HG02610 (cell line): ENCODE measurements around the gene COL11A1.
"Not testable (repeated sequence)": the region's sequence is repeated elsewhere in the genome, so short reads cannot be mapped to it uniquely, and the experiment has no call there.

Experiments used
- ATAC-seq: cut with Tn5 transposase; IDR thresholded peaks from one replicate; pipeline ENCODE4 v1.9.1; 2021; ENCODE audit warnings: mild to moderate bottlenecking, moderate library complexity; ENCODE audit not compliant: unreplicated experiment

Gene COL11A1

GRCh38 chr1:102933362-102933761 is 175.0 kb downstream of the COL11A1 start:
- not testable (repeated sequence) for ATAC-seq

DNA sequence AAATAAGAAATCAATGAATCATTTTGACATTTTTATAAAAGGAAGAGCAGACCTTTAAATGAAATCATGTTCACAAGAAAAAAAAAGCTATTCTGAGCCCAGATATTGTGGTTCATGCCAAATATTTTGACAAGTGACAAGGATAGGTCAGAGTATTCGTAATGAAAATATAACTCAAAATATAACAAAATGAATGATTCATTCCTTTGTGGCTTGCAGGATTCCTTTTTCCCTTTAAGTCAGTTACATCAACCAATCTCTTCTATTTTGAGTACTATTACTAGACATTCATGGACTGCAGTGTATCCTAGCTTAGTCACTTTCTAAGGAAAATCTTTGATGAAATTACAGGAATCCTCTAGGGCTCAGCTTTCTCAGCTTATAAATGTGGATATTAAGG is 188.7 kb downstream of the COL11A1 start:
- no peak for ATAC-seq

DNA sequence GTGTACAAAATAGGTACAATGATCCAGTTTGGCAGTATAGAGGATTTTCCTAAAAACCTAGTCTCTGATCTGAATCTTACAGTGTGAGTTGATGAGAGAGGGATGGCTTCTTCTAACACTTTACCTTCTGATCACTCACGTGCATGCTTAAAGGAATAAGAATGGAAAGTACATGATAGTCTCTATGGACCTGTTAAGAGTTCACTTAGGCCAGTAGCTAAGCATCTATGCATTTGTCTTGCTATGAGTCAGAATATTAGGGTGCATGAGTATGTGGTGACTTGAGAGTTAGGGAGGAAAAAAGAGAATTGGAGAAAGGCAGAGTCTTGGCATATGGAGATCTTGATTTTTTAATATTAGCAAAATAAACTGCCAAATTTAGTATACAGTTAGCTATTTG is 206.3 kb downstream of the COL11A1 start:
- ATAC-seq: no peak

- no peak for ATAC-seq
These were observed 208.4 kb downstream of the COL11A1 start for GRCh38 chr1:102899935-102900334.

GRCh38 chr1:102897557-102897956 is 210.8 kb downstream of the COL11A1 start:
- no peak for ATAC-seq

DNA sequence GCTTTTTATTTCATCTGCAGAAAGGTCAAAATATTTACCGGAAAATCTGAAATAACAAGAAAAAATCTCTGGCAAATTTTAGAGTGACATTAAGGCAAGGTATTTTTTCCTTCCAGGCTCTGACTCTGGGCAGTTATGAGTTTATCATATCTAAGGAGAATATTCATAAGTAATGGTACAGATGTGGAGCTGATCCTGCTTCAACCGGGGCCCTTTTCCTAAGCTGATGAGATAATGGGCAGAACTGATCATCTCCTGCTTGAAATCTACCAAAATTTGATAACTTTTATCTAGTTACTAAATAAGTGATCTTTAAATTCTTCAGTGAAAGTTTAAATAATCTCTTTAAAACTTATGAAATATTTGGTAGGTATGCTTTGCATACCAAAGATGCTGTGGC is 211.6 kb downstream of the COL11A1 start:
- ATAC-seq: no peak

GRCh38 chr1:102896286-102896685 is 212.0 kb downstream of the COL11A1 start:
- no peak for ATAC-seq

DNA sequence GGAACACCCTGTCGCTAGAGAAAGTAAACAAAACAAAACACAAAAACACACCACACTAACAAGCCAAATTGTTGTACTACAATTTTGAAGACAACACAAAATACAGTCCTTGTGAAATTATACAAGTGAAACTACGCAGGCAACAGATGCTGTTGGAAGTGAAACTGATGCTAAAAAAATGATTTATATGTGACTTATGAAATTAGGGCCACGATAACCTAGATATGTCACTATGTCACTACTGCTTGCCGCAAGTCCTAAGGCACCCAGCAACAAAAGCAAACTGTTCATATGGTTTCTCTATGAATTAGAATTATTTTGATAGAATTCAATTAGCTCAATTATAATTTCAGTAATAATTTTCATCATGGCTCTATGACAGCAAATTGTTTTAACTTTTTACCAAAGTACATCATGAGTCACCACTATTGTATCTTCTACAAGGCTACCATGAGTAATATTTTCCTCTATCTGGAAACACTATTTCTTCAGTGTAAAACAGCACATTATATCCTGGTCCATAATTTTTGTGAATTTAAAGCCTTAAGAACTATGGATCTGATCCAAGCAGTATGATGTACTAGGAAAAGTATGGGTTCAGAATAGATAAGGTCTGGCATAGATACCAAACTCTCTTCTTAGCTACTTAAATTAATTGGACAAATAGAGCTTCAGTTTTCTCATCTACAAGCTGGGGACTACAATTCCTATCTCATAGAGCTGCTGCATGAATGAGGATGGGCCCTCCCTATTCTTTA is 216.3 kb downstream of the COL11A1 start:
- no peak for ATAC-seq

GRCh38 chr1:102886638-102887037 is 221.7 kb downstream of the COL11A1 start:
- ATAC-seq: no peak

DNA sequence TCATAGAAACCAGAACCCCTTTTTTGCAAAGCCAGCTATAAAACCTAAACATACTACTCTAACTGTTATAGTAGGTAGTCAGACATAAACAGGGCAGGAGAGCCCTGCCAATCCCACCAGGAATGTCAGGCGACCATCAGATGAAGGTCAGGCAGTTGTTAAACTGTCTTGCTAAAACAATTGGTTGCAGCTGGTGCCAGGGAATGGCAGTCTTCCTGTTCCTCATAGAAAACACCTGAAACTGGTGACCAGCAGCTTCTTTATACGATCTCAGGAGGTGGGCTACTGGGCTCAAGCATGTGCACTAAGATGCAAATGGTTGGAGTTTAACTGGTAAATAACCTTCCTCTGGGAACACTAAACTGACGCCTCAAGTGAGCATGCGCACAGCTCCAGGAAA is 224.1 kb downstream of the COL11A1 start:
- ATAC-seq: no peak

GRCh38 chr1:102879439-102879993 is 228.8 kb downstream of the COL11A1 start:
- no peak for ATAC-seq

DNA sequence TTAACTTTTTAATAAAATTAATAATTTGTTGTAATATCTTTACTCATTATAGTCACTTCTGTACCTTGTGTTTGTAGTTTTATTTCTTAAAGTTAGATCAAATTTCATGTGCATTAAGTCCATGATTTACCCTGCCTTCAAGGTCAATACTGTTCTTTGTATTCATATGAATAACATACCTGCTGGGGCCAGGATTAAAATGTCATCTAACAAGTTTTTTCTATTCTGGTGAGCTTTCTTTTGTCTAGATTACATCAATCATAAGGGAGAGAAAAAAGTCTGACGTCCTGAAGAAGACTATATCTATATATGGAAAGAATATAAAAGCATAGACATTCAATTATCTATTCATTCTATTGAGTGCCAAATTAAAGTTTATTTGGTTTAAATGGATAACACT is 232.6 kb downstream of the COL11A1 start:
- ATAC-seq: no peak

GRCh38 chr1:102872526-102872925 is 235.8 kb downstream of the COL11A1 start:
- no peak for ATAC-seq

DNA sequence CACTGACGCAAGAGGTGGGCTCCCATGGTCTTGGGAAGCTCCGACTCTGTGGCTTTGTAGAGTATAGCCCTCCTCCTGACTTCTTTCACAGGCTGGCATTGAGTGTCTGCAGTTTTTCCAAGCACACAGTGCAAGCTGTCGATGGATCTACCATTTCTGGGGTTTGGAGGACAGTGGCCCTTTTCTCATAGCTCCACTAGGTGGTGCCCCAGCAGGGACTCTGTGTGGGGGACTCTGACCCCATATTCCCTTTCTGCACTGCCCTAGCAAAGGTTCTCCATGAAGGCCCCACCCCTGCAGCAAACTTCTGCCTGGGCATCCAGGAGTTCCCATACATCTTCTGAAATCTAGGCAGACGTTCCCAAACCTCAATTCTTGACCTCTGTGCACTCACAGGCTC is 236.2 kb downstream of the COL11A1 start:
- no peak for ATAC-seq

DNA sequence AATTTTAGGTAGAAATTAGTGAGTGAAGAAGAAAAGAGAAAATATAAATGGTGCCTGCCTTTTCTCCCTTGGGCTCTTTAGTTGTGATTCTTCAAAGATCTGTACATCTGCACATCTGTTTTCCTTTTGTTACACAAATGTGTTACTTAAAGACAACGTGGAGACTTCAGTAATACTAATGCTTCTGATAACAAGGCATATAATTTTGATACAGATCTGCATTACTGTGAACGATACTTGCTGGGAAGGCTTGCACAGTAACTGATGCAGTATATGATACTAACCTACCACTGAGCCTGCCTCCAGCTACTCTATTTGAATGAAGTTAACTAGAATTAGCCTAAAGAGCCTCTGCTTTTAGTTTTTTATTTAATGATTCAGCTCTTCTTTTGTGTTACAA is 244.6 kb downstream of the COL11A1 start:
- ATAC-seq: no peak

GRCh38 chr1:102861247-102861646 is 247.1 kb downstream of the COL11A1 start:
- ATAC-seq: no peak

- ATAC-seq: no peak
These were observed 249.6 kb downstream of the COL11A1 start for GRCh38 chr1:102858695-102859094.

DNA sequence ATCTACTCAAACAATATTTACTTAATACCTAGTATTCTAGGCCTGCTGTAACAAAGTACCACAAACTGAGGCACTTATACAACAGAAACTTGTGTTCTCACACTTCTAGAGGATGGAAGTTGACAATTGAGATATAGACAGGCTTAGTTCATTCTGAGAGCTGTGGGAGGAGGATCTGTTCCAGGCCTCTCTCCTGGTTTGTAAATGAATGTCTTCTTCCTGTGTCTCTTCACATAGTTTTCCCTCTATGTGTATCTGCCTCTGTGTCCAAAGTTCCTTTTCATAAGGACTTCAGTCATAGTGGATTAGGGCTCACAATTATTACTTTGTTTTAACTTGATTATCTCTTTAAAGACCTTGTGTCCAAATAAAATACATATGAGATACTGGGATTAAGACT is 251.1 kb downstream of the COL11A1 start:
- ATAC-seq: no peak

- no peak for ATAC-seq
These were observed 254.6 kb downstream of the COL11A1 start for GRCh38 chr1:102853701-102854187.

- ATAC-seq: no peak
These were observed 255.2 kb downstream of the COL11A1 start for GRCh38 chr1:102853136-102853535.

DNA sequence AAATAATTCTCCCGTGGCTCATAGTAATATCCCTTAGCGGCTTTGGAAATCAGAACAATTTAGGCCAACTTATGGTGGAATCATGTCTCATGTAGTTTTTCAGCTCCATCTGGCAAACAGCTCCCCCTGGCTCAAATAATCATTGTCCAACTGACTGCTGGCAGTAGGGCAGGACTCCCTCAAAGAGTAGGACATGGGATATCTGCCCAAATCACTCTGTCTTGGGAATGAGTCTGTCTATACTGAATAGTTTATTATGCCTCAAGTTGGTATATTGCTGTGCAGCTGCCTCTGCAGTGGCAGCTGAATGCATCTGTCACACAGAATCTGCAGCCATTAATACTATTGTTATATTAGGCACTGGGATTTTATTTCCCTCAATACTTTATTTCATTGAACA is 255.7 kb downstream of the COL11A1 start:
- ATAC-seq: no peak

GRCh38 chr1:102851616-102852015 is 256.7 kb downstream of the COL11A1 start:
- no peak for ATAC-seq

DNA sequence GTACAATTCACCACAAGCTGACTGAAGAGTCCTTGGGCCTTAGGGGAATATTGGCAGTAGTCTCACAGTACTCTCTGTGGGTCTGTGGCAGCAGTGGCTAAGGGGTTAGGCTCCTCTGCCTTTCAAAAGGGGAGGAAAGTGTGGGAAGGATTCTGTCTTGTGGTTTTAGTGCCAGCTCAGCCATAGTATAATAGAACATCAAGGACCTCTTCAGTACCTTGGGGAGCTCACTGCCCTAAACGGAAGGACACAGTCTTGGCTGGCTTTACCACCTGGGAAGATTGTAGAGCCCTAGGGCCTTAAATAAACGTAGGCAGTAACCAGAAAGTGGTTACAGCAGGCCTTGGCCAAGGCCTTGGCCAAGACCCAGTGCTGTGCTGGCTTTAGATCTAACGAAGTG is 265.7 kb downstream of the COL11A1 start:
- no peak for ATAC-seq
